NOMO-1 treated with dmso at 0.1 percent for 144 hours (cell line): ENCODE data around the gene FHAD1.
"Not testable (repeated sequence)": the region's sequence is repeated elsewhere in the genome, so short reads cannot be mapped to it uniquely, and the experiment has no call there.

Experiments used
- DNase-seq: peaks from one replicate; lab custom pipeline; 2025; ENCODE audit not compliant: unreplicated experiment; lab: John Stamatoyannopoulos, UW

The FHAD1 gene

GRCh38 chr1:15362096-15362736 lies 115.2 kb downstream of the FHAD1 start:
- DNase-seq = no peak

- DNase-seq = no peak
These were observed 115.7 kb downstream of the FHAD1 start for GRCh38 chr1:15362737-15363128.

GRCh38 chr1:15364740-15365139 lies 117.7 kb downstream of the FHAD1 start:
- no peak for DNase-seq

GRCh38 chr1:15368888-15369287 lies 121.9 kb downstream of the FHAD1 start:
- no peak for DNase-seq

GRCh38 chr1:15370268-15370667 lies 123.2 kb downstream of the FHAD1 start:
- no peak for DNase-seq

GRCh38 chr1:15370781-15371520 lies 123.9 kb downstream of the FHAD1 start:
- DNase-seq = no peak

GRCh38 chr1:15371610-15372545 lies 124.9 kb downstream of the FHAD1 start:
- no peak for DNase-seq

GRCh38 chr1:15378729-15379128 lies 131.7 kb downstream of the FHAD1 start:
- no peak for DNase-seq

- DNase-seq = not testable (repeated sequence)
These were observed 132.1 kb downstream of the FHAD1 start for GRCh38 chr1:15379151-15379550.

- no peak for DNase-seq
These were observed 133.8 kb downstream of the FHAD1 start for GRCh38 chr1:15380601-15381508.

GRCh38 chr1:15381805-15382204 lies 134.8 kb downstream of the FHAD1 start:
- no peak for DNase-seq

- DNase-seq = no peak
These were observed 135.8 kb downstream of the FHAD1 start for GRCh38 chr1:15382601-15383518.

- no peak for DNase-seq
These were observed 136.8 kb downstream of the FHAD1 start for GRCh38 chr1:15383810-15384209.

- DNase-seq = no peak
These were observed 137.4 kb downstream of the FHAD1 start for GRCh38 chr1:15384301-15384901.

GRCh38 chr1:15385420-15385819 lies 138.4 kb downstream of the FHAD1 start:
- DNase-seq = no peak

- no peak for DNase-seq
These were observed 139.2 kb downstream of the FHAD1 start for GRCh38 chr1:15386164-15386749.

- DNase-seq = no peak
These were observed 141.3 kb downstream of the FHAD1 start for GRCh38 chr1:15388201-15388880.

GRCh38 chr1:15389828-15390227 lies 142.8 kb downstream of the FHAD1 start:
- DNase-seq = not testable (repeated sequence)
